ENCODE measurements around the gene CNTNAP5. TPM values are rescaled to one million over a fixed set of nuclear protein-coding genes. Genes with fewer than 3 reads are reported as not detected.

Gene CNTNAP5
- total and polyA plus RNA-seq, 2 of the 13 experiments (the other 11 are each of a cell fraction or from before 2014, with no cell fraction given) = not detected

GRCh38 chr2:124482044-124482443 is 457.0 kb downstream of the CNTNAP5 start (continued):
- TF ChIP-seq REXO4 (CRISPR knock-in tag; IDR thresholded peaks at IDR 0.05; ENCODE audit: borderline replicate concordance) = no peak
- no peak for TF ChIP-seq ZNF350 (CRISPR knock-in tag; IDR thresholded peaks at IDR 0.05; ENCODE audit: borderline replicate concordance, low read depth)
- no peak for TF ChIP-seq BRD4 (CRISPR knock-in tag; IDR thresholded peaks at IDR 0.05)
- no peak for TF ChIP-seq ZNF296 (CRISPR knock-in tag; conservative IDR thresholded peaks at IDR 0.05)
- no peak for TF ChIP-seq MAF1 (CRISPR knock-in tag; IDR thresholded peaks at IDR 0.05; ENCODE audit: borderline replicate concordance)

DNA sequence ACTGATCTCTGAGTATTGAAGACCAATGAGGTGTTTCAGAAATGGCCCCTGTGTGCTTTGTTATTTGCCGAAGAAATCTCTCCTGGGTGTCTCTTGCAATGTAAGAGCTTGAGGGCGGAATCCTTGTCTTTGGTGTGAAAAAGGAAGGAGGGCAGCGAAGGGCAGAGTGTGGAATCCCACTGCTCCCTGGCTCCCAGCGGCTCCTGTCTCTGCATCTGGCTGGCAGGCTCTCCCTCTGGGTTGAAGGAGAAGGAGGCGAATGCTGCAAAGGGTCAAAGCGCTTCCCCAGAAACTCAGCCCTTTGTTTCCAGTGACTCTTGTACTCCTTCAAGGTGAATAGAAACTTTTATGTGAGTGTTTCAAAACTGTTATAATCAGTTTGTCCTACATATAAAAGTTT is 457.5 kb downstream of the CNTNAP5 start:
- no peak for FAIRE-seq
- Histone ChIP-seq H3K4me3 (replicated peaks in 1 of 3; ENCODE audit: insufficient read depth in 1 of 3, low read depth in 2 of 3, low read length in 3 of 3) (no peak overlapping the region), H4K20me1 (ENCODE audit: insufficient read depth, low read length) (no peaks in the 10 kb centered on the region), H3K4me2 (ENCODE audit: low read depth, low read length) (no peak overlapping the region), H3K9ac (ENCODE audit: insufficient read depth, low read depth, low read length) (no peak overlapping the region), H3K4me1 (ENCODE audit: insufficient read depth, low read length) (no peaks in the 10 kb centered on the region), H2AFZ (ENCODE audit: low read length) (no peak overlapping the region), H3K27me3 (ENCODE audit: control insufficient read depth in 1 of 2, insufficient read depth in 2 of 2, low read length in 2 of 2) (no peaks in the 10 kb centered on the region), H3K36me3 (replicated peaks in 1 of 2; ENCODE audit: control insufficient read depth in 1 of 2, insufficient read depth in 2 of 2, low read length in 2 of 2) (no peaks in the 10 kb centered on the region), H3K79me2 (ENCODE audit: insufficient read depth, low read length) (no peaks in the 10 kb centered on the region), H3K27ac (ENCODE audit: extremely low read length, insufficient read depth, low read length) (no peak overlapping the region), H3K9me3 (ENCODE audit: low read length) (no peaks in the 10 kb centered on the region)
- ATAC-seq = no peak
- no TSS peak for BruUV-seq (replicated peaks)
- POLR2A ChIA-PET = no interaction called here
- in situ Hi-C loops (cut with HindIII; ENCODE audit: extremely low pct_ligation_motif_present, low pct_unique_long_range_greater_than_20kb) = no loop called here
- intact Hi-C loops (cut with micrococcal nuclease; ENCODE audit: unreplicated experiment) = no loop called here
- 22% methylated on average over 6 of the region's 6 CpGs for WGBS (ENCODE audit: low lambda C conversion rate)
- no peak for DNase-seq (ENCODE audit: low spot score)
- CTCF ChIA-PET (ENCODE audit: low intra/inter-chr PET ratio, low total read pairs) = no interaction called here
- no peak for TF ChIP-seq ZNF709 (CRISPR knock-in tag; IDR thresholded peaks at IDR 0.05)
- no peak for TF ChIP-seq MTERF4 (CRISPR knock-in tag; IDR thresholded peaks at IDR 0.05)
- TF ChIP-seq ZBTB37 (CRISPR knock-in tag; IDR thresholded peaks at IDR 0.05) = no peak
- no peak for TF ChIP-seq SNAI1 (CRISPR knock-in tag; IDR thresholded peaks at IDR 0.05; ENCODE audit: borderline replicate concordance)
- no peak for TF ChIP-seq NFYC (CRISPR knock-in tag; IDR thresholded peaks at IDR 0.05)
- TF ChIP-seq, protein P1, sequence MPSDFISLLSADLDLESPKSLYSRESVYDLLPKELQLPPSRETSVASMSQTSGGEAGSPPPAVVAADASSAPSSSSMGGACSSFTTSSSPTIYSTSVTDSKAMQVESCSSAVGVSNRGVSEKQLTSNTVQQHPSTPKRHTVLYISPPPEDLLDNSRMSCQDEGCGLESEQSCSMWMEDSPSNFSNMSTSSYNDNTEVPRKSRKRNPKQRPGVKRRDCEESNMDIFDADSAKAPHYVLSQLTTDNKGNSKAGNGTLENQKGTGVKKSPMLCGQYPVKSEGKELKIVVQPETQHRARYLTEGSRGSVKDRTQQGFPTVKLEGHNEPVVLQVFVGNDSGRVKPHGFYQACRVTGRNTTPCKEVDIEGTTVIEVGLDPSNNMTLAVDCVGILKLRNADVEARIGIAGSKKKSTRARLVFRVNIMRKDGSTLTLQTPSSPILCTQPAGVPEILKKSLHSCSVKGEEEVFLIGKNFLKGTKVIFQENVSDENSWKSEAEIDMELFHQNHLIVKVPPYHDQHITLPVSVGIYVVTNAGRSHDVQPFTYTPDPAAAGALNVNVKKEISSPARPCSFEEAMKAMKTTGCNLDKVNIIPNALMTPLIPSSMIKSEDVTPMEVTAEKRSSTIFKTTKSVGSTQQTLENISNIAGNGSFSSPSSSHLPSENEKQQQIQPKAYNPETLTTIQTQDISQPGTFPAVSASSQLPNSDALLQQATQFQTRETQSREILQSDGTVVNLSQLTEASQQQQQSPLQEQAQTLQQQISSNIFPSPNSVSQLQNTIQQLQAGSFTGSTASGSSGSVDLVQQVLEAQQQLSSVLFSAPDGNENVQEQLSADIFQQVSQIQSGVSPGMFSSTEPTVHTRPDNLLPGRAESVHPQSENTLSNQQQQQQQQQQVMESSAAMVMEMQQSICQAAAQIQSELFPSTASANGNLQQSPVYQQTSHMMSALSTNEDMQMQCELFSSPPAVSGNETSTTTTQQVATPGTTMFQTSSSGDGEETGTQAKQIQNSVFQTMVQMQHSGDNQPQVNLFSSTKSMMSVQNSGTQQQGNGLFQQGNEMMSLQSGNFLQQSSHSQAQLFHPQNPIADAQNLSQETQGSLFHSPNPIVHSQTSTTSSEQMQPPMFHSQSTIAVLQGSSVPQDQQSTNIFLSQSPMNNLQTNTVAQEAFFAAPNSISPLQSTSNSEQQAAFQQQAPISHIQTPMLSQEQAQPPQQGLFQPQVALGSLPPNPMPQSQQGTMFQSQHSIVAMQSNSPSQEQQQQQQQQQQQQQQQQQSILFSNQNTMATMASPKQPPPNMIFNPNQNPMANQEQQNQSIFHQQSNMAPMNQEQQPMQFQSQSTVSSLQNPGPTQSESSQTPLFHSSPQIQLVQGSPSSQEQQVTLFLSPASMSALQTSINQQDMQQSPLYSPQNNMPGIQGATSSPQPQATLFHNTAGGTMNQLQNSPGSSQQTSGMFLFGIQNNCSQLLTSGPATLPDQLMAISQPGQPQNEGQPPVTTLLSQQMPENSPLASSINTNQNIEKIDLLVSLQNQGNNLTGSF (CRISPR knock-in tag; IDR thresholded peaks at IDR 0.05) = no peak
- no peak for TF ChIP-seq HDAC1 (CRISPR knock-in tag; IDR thresholded peaks at IDR 0.05)
- TF ChIP-seq BORCS8-MEF2B (CRISPR knock-in tag; IDR thresholded peaks at IDR 0.05) = no peak
- no peak for TF ChIP-seq REL (CRISPR knock-in tag; conservative IDR thresholded peaks at IDR 0.05)
- no peak for TF ChIP-seq ZFP36L2 (CRISPR knock-in tag; IDR thresholded peaks at IDR 0.05)
- no peak for TF ChIP-seq ZNF550 (CRISPR knock-in tag; IDR thresholded peaks at IDR 0.05; ENCODE audit: borderline replicate concordance)
- TF ChIP-seq PAF1 (CRISPR knock-in tag; IDR thresholded peaks at IDR 0.05) = no peak
- no peak for TF ChIP-seq ZNF207 (IDR thresholded peaks at IDR 0.05; ENCODE audit: borderline replicate concordance)
- TF ChIP-seq NR3C1 (CRISPR knock-in tag; IDR thresholded peaks at IDR 0.05) = no peak
